SKM-1 treated with dmso at 0.1 percent for 144 hours (cell line): ENCODE data around the gene RPTOR.

ENCODE experiments used
- DNase-seq: peaks from one replicate; lab custom pipeline; 2025; ENCODE audit not compliant: unreplicated experiment; lab: John Stamatoyannopoulos, UW

RPTOR gene

GRCh38 chr17:80986046-80986445 is 441.4 kb downstream of the RPTOR start:
- no peak for DNase-seq

DNA sequence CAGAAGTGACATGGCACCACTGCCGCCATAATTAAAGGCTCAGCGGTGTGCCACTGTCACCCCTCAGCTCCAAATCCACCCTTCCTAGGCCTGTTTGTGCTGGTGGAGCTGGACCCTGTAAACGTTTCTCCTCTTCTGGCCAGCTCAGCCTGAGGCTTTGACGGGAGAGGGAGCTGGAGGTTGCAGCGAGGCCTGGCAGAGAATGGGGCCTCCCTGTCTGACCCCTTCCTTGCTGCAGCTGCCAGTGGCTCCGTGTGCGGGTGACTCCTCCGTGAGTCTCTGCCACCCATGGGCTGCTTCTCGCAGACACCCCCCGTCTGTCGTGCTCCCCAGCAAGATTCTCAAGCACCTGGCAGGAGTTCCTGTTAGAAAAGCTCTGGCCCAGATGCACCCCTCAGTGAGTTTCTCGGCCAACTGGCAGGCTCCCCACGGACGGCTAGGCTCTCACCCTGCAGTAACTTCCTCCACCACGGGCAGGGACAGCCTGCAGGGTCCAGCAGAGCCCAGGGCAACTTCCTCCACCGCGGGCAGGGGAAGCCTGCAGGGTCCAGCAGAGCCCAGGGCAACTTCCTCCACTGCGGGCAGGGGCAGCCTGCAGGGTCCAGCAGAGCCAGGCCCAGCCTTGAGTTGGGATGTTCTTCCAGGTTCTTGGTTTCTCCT is 442.3 kb downstream of the RPTOR start:
- DNase-seq, result peak; percentile 49

DNA sequence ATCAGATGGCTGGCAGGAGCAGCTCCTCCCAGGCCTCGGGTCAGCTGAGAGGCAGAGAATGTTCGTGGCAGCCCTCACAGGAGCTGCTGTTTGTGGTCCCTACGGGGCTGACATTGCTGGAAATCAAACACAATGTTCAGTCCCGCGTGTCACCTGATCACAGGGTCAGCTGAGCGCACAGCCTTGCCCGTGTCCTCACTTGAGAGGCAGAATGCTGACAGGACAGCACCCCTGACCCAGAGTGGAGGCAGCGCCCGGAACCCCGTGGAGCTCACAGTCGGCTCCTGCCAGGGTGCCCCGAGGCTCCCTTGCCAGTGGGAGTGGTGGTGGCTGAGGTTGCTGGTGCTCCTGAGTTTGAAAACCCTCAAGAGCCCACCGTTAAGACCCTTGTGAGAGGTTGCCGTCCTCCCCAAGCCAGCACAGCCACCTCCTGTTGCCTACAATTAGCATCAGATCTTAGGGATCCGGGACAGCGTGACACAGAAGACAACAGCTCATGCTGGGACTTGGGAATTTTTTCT is 443.4 kb downstream of the RPTOR start:
- no peak for DNase-seq

DNA sequence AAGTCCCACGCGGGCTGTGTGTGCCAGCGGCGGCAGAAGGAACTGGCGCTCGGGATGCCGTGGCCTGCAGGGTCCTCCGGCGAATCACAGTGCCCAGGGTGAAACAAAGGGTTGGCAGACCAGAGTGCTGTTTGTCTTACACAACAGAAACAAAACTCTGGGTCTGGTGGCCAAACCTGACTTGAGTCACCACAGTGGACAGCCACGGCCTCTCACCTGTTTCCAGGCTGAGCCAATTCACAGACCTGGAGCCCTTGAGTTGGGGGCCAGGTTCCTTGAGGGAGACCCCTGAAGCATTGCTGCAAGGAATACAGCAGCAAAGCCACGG is 444.9 kb downstream of the RPTOR start:
- no peak for DNase-seq

GRCh38 chr17:80990921-80991644 is 446.4 kb downstream of the RPTOR start:
- no peak for DNase-seq

- DNase-seq, result peak; percentile 57
These were observed 447.0 kb downstream of the RPTOR start, which contains the start of gene CHMP6 for GRCh38 chr17:80991645-80992076. Gene CHMP6 (plus strand): TSS chr17:80991841. CDS start chr17:80991919, 78 bp downstream.

GRCh38 chr17:80992077-80992947 is 447.7 kb downstream of the RPTOR start:
- DNase-seq, result no peak

- DNase-seq, result no peak
These were observed 448.4 kb downstream of the RPTOR start for GRCh38 chr17:80992948-80993624.

DNA sequence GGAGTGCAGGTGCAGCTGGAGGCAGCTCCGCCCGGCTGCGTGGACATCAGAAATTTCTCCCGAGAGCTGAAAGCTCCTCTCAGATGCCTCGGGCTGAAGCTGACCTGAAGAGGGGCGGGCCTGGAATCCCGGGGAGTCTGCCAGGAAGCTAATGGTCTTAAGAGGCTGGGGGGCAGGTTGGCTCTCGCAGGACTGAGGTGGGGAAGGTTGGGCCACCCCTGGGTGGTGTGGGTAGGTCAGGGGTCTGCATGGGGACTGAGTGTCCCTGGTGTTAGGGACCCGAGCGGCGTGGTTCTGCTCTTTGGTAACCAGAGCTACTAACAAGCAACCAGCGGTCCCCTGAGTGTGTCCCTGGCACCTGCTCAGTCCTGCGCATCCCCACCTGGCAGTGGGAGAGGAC is 450.5 kb downstream of the RPTOR start:
- DNase-seq, result no peak

GRCh38 chr17:80996422-80997305 is 452.0 kb downstream of the RPTOR start:
- no peak for DNase-seq

DNA sequence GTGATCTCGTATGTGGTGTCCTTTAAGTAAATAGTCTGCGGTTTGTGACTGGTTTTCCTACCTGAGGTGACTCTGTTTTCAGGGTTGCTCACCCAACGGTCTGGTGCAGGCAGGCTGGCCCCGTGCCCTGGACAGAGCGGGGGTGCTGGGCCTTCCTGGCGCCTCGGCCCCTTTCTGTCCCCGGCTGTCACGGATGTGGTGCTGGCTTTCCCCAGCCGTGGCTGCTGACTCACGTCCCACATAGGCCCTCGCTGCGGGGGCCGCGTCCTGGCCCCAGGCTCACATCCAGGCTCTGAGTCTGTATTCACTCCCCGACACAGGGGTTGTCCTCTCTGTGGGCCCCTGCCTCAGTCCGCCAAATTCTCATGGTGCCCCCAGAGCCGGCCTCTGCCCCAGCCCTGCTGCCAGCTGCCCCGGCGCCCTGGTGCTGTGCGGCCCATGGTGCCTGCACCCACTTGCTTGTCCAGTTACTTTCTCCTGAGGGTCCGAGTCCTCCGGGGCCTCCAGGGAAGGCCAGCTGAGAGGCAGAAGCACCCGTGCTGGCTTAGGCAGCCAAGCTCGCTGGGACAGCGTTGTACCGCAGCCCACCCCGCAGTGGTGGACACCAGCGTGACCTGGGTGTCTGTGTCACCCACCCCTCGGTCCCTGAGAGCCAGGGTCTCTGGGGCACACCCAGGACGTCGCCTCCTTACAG is 452.9 kb downstream of the RPTOR start:
- DNase-seq, result no peak

- DNase-seq, result no peak
These were observed 453.6 kb downstream of the RPTOR start for GRCh38 chr17:80998118-80998747.

- DNase-seq, result no peak
These were observed 454.3 kb downstream of the RPTOR start for GRCh38 chr17:80998748-80999535.

DNA sequence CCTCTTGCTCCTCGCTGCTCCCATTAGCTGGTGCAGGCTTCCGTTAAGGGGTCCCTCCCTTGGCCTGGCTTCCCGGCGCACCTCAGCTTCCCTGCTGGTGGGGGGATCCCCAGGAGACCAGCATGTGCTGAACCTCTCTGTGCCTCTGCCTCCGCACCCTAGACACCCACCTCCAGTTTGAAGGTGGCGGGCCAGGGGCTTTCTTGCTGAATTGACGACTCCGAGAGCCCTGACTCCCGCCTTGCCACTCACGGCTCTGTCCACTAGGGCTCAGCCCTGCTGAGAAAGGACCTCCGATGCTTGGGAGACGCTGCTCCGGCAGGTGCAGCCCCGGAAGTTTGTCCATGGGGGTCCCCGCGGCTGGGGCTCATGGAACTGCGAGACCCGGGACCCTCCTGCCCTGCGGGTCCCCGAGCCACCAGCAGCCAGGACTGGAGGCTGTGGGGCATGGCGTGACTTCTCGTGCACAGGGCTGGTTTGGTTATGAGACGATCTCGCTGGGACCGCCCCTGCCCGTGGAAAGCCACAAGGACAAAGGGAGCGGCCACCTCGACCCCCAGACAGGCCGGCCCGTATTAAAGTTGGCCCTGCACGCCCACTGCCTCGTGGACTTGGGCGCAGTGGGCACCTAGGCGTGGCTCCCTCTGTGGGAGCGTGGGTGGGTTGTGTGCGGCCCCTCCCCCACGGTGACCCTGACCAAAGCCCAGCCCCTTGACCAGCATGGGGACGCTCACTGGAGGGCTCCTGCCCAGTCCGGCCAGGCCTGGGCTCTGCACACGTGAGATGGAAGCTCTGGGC is 455.1 kb downstream of the RPTOR start:
- DNase-seq, result no peak

GRCh38 chr17:81000334-81000630 is 455.6 kb downstream of the RPTOR start:
- no peak for DNase-seq

DNA sequence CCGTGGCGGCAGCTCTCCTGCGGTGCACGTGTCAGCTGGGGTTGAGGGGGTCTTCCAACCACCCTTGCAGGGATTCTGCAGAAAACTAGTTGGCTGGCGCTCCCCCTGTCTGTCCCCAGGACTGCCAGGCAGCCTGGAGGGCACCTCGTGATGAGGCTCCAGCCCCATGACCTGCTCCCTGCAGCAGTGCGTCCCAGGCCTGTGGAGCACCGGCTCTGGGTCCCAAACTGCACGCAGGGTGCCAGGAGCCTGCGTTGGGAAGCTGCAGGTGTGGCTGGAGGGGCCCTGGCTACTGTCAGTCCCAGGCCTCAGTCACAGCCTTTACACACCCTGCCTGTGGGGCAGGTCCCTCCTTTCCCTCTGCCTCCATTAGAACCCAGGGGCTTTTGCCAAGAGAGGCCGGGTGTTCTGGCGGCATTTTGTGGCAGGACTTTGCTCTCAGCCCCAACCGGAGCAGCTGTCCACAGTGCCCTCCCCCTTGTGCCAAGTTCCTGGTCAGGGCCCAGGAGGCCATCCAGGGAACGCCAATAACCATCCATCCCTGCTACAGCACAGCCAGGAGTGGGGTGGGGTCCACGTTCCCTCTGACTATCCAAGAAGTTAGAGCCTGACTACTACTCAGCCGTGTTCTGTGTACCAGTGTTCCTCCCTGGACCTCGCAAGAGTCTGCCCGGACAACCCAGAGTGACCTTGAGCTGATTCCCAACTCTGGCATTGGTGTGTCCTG is 456.2 kb downstream of the RPTOR start:
- DNase-seq, result no peak

- no peak for DNase-seq
These were observed 457.4 kb downstream of the RPTOR start for GRCh38 chr17:81002013-81002384.
